Thoracic aorta (tissue), 2 donors: ENCODE measurements around the gene ASAP2. TPM values are rescaled to one million over a fixed set of nuclear protein-coding genes. Genes with fewer than 3 reads are reported as not detected.
"Not testable (repeated sequence)": the region's sequence is repeated elsewhere in the genome, so short reads cannot be mapped to it uniquely, and the experiment has no call there.

Experiments
- ATAC-seq: fragments of 150-250 bp; one replicate; pipeline ENCODE4 v1.8.0; 2017; ENCODE audit warnings: low read depth; ENCODE audit not compliant: insufficient number of reproducible peaks, low FRiP score
- DNase-seq: peaks from one replicate; pipeline ENCODE4 v3.0.0-alpha.2; 2020; ENCODE audit warnings: low spot score
- H3K27ac ChIP-seq, 2 donors: fragments of 200-600 bp; sonication (generic); 1 replicate in 1 of 2; 2 replicates in 1 of 2; pipeline ENCODE4 v1.5.1; 2016; ENCODE audit warnings: mild to moderate bottlenecking in 2 of 2, moderate library complexity in 2 of 2
- H3K27me3 ChIP-seq: fragments of 200-600 bp; sonication (generic); replicated peaks from 2 replicates; pipeline ENCODE4 v1.6.0; 2016; ENCODE audit warnings: mild to moderate bottlenecking; ENCODE audit not compliant: insufficient read depth
- H3K36me3 ChIP-seq: fragments of 200-600 bp; sonication (generic); one replicate; pipeline ENCODE4 v1.5.1; 2016
- H3K4me1 ChIP-seq, 2 donors: fragments of 200-600 bp; sonication (generic); 1 replicate in 1 of 2; 2 replicates in 1 of 2; pipeline versions ENCODE4 v1.5.1 to v1.6.0; 2016; ENCODE audit warnings: low read depth in 2 of 2, mild to moderate bottlenecking in 1 of 2; ENCODE audit not compliant: control insufficient read depth in 1 of 2
- H3K4me3 ChIP-seq: fragments of 200-600 bp; sonication (generic); 2 replicates; pipeline ENCODE4 v1.5.1; 2016; ENCODE audit warnings: mild to moderate bottlenecking
- H3K9me3 ChIP-seq: fragments of 200-600 bp; sonication (generic); 2 replicates; pipeline ENCODE4 v1.5.1; 2016
- total RNA-seq, 2 donors: library from RNA; depleted of rRNA; stranded (reverse); fragments of >200 nt; gene quantifications; one replicate each; pipeline versions ENCODE4 v1.1.0 to v1.2.3, GENCODE V29; 2016
- TF ChIP-seq, protein P1 (sequence below): fragments of 200-600 bp; sonication (generic); IDR thresholded peaks from one replicate; pipeline ENCODE4 v1.5.1; 2019; ENCODE audit warnings: antibody characterized with exemption

ASAP2 gene
- total RNA-seq, 2 donors from 2014 or later: 58.1 to 102 TPM

DNA sequence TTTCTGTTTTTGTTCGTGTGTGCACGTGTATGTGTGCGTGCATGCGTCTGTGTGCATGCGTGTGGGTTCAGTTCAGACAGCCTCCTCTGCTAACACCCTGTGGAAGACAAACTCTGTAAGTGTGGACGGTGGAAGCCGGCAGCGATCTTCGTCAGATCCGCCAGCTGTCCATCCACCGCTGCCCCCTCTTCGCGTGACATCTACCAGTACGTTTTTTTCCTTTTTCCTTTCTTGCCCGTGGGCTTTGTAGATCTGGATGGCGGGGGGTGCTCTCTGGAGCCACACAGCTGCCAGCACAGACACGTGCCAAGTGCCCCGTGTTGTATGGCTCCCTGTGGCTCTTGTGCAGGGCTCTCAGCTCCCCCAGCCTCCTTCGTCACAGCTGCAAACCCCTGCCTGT is 184.4 kb downstream of the ASAP2 start:
- TF ChIP-seq, protein P1, sequence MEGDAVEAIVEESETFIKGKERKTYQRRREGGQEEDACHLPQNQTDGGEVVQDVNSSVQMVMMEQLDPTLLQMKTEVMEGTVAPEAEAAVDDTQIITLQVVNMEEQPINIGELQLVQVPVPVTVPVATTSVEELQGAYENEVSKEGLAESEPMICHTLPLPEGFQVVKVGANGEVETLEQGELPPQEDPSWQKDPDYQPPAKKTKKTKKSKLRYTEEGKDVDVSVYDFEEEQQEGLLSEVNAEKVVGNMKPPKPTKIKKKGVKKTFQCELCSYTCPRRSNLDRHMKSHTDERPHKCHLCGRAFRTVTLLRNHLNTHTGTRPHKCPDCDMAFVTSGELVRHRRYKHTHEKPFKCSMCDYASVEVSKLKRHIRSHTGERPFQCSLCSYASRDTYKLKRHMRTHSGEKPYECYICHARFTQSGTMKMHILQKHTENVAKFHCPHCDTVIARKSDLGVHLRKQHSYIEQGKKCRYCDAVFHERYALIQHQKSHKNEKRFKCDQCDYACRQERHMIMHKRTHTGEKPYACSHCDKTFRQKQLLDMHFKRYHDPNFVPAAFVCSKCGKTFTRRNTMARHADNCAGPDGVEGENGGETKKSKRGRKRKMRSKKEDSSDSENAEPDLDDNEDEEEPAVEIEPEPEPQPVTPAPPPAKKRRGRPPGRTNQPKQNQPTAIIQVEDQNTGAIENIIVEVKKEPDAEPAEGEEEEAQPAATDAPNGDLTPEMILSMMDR: no peak
- H3K4me1 ChIP-seq: peaks cover 0 to 3% of the 10 kb centered on the region in 2 donors
- H3K36me3 ChIP-seq: peaks cover 56% of the 10 kb centered on the region
- ATAC-seq: no peak
- H3K27ac ChIP-seq: no peak overlapping the region
- H3K27me3 ChIP-seq: no peaks in the 10 kb centered on the region
- DNase-seq: no peak
- H3K4me3 ChIP-seq: no peak overlapping the region
- H3K9me3 ChIP-seq: no peaks in the 10 kb centered on the region

DNA sequence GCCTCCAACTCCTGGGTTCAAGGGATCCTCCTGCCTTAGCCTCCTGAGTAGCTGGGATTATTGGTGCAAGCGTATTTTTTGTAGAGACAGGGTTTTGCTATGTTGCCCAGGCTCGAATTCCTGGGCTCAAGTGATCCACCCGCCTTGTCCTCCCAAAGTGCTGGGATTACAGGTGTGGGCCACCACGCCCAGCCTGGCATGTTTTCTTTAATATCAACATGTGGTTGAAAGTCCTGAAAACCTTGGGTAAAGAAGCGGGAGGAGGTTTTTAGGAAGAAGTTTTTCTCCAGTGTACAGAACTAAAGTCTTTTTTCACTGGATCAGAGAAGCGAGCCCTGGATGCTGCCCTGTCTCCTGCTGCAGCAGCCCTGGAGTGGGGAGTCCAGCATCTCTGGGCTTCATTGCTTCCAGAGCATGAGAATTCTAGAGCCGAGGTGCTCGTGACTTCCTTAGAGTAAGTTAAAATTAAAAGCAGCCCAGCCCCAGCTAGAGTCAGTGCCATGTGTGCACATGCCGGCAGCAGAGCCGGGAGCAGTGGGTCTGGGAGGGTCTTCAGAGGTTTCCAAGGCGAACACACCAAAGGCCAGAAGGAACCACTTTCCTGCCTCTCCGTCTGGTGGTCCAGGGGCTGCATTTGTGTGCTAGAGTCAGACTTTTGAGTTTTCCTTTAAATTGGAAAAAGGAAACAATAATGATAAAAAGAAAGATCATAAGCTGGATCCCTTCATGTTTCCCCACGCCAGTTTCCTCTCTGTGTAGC is 185.5 kb downstream of the ASAP2 start:
- Histone ChIP-seq H3K4me1 (peaks cover 0 to 3% of the 10 kb centered on the region in 2 donors), H3K36me3 (peaks cover 59% of the 10 kb centered on the region), H3K27me3 (no peaks in the 10 kb centered on the region), H3K27ac (peak overlapping the region; percentile 47 to 50), H3K4me3 (no peak overlapping the region), H3K9me3 (no peaks in the 10 kb centered on the region)
- DNase-seq (no peak), ATAC-seq (no peak)
- TF ChIP-seq, protein P1: no peak

DNA sequence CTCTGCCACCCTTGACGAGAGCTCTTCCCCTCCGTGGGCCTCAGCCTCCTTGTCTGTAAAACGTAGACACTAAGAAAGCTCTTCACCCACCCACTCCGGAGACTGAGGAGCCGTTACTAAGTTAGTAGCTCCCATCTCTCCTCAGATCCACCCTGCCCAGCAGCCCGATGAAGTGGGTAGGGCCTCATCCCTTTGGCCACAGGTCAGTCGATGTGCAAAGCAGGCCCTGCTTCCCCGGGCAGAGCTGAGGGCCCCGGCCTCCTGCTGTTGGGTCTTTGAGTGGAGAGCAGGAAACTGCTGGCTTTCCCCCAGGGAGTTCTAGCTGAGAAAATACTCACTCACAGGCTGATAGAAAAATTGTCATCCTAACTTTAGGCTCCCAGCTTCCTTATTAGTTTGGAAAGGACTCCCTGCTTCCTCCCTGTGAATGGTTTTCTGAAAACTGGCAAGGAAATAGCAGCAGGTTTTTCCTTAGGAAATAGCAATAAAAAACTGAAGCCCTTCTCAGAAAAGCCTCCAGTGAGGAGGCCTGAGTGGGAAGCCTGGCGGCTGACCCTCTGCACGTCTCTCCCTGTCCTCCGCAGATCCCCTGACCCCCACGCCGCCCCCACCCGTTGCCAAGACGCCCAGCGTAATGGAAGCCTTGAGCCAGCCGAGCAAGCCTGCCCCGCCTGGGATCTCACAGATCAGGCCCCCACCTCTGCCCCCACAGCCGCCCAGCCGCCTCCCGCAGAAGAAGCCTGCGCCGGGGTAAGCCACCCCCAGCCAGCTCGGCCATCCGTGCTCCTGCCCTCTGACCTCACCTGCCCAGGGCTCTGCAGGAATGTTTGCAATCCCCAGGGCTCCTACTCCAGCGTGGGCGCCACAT is 186.5 kb downstream of the ASAP2 start:
- no peaks in the 10 kb centered on the region for H3K4me1 ChIP-seq
- no peak overlapping the region for H3K4me3 ChIP-seq
- H3K27me3 ChIP-seq: no peaks in the 10 kb centered on the region
- TF ChIP-seq, protein P1: no peak
- H3K9me3 ChIP-seq: no peaks in the 10 kb centered on the region
- ATAC-seq (no peak), DNase-seq (no peak)
- peak overlapping the region; percentile 47 to 50 for H3K27ac ChIP-seq
- H3K36me3 ChIP-seq: peaks cover 56% of the 10 kb centered on the region

DNA sequence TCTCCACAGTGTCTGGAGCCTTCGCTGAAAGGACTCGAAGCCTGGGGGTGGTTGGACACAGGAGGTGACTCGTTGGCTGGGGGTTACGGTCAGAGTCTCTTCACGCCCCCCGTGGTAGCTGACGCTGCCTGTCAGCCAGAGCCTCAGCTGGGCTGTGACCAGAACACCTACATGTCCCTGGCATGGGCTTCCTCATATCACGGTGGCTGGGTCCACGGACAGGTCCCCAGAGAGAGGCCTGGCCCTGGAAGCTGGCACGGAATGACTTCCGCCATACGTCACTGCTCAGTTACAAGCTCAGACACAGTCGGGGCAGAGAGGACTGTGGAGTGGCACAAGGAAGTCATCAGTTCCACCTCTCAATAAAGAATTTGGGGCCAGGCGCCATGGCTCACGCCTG is 188.2 kb downstream of the ASAP2 start:
- H3K9me3 ChIP-seq: no peaks in the 10 kb centered on the region
- TF ChIP-seq, protein P1: no peak
- no peak for ATAC-seq
- H3K4me1 ChIP-seq: no peaks in the 10 kb centered on the region
- H3K4me3 ChIP-seq: no peak overlapping the region
- H3K27ac ChIP-seq: peak overlapping the region in 1 of 2 donors; percentile 22
- H3K27me3 ChIP-seq: no peaks in the 10 kb centered on the region
- no peak for DNase-seq
- H3K36me3 ChIP-seq: peaks cover 51% of the 10 kb centered on the region

DNA sequence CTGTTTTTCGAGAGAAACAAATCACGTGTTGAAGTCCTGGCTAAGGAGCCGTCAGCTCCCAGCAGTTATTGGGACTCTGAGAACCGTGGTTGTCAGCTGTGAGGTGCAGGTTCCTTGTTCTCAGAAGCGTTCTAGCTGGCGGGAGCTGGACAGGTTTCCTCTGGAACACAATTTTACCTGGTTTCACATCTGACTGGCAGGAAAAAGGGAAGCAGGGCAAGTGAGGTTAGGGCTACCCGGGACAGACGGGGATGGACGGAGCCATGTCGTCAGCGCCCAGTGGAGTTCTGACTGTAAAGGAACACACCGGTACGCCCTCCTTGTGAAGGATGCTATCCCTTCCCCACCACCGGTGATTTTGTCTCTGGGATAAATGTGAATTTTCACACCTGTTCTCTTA is 190.6 kb downstream of the ASAP2 start:
- no peak for ATAC-seq
- H3K27me3 ChIP-seq: no peaks in the 10 kb centered on the region
- H3K36me3 ChIP-seq: peaks cover 53% of the 10 kb centered on the region
- no peak overlapping the region for H3K27ac ChIP-seq
- TF ChIP-seq, protein P1: no peak
- no peaks in the 10 kb centered on the region for H3K9me3 ChIP-seq
- H3K4me3 ChIP-seq: no peak overlapping the region
- no peak for DNase-seq
- H3K4me1 ChIP-seq: no peaks in the 10 kb centered on the region

DNA sequence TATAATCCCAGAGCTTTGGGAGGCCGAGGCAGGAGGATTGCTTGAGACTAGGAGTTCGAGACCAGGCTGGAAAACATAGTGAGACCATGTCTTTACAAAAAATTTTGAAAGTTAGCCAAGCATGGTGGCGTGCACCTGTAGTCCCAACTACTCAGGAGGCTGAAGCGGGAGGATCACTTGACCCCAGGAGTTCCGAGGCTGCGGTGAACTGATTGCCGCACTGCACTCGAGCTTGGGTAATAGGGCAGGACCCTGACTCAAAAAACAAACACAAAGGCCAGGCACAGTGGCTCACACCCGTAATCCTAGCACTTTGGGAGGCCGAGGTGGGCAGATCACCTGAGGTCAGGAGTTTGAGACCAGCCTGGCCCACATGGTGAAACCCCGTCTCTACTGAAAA is 191.6 kb downstream of the ASAP2 start:
- H3K4me1 ChIP-seq, H3K27ac ChIP-seq, ATAC-seq, H3K4me3 ChIP-seq, DNase-seq, H3K27me3 ChIP-seq, H3K9me3 ChIP-seq: not testable (repeated sequence)
- peaks cover 62% of the 10 kb centered on the region for H3K36me3 ChIP-seq
